ENCODE data around the gene BICRAL. TPM values are rescaled to one million over a fixed set of nuclear protein-coding genes. Genes with fewer than 3 reads are reported as not detected.

The BICRAL gene
- total RNA-seq, 1 experiment from 2014 or later: 6.9 TPM

GRCh38 chr6:42841844-42842584 is 60.2 kb downstream of the BICRAL start:
- peaks cover 5% of the 10 kb centered on the region for H3K4me1 ChIP-seq (ENCODE audit: insufficient read depth, low read length, poor library complexity, severe bottlenecking)
- POLR2A ChIA-PET (ENCODE audit: low non-redundant PET): no interaction called here
- no peaks in the 10 kb centered on the region for H3K9me3 ChIP-seq (ENCODE audit: low read depth, low read length, poor library complexity, severe bottlenecking)
- H3K4me3 ChIP-seq (ENCODE audit: low read depth, low read length, poor library complexity, severe bottlenecking): no peak overlapping the region
- intact Hi-C loops (cut with micrococcal nuclease; ENCODE audit: unreplicated experiment): no loop called here
- CTCF ChIA-PET: no interaction called here
- H3K36me3 ChIP-seq (ENCODE audit: insufficient read depth, low read length, poor library complexity, severe bottlenecking): no peaks in the 10 kb centered on the region
- BruUV-seq (replicated peaks): no TSS peak
- H3K27me3 ChIP-seq (replicated peaks; ENCODE audit: insufficient read depth, low read depth, low read length, poor library complexity): no peaks in the 10 kb centered on the region
- no peak for DNase-seq (ENCODE audit: low spot score)
- TF ChIP-seq EZH2 (IDR thresholded peaks at IDR 0.05; ENCODE audit: borderline replicate concordance, low read depth, low read length, poor library complexity, severe bottlenecking) (no peak), CTCF (conservative IDR thresholded peaks at IDR 0.05; ENCODE audit: low read depth, low read length) (no peak)
- no peak overlapping the region for H3K27ac ChIP-seq (ENCODE audit: low read depth, low read length, poor library complexity, severe bottlenecking)

GRCh38 chr6:42845327-42845694 is 63.5 kb downstream of the BICRAL start:
- H3K9me3 ChIP-seq (ENCODE audit: low read depth, low read length, poor library complexity, severe bottlenecking): no peaks in the 10 kb centered on the region
- CTCF ChIA-PET: no interaction called here
- no peak for TF ChIP-seq EZH2 (IDR thresholded peaks at IDR 0.05; ENCODE audit: borderline replicate concordance, low read depth, low read length, poor library complexity, severe bottlenecking)
- no peak for TF ChIP-seq CTCF (conservative IDR thresholded peaks at IDR 0.05; ENCODE audit: low read depth, low read length)
- BruUV-seq (replicated peaks): no TSS peak
- intact Hi-C loops (cut with micrococcal nuclease; ENCODE audit: unreplicated experiment): no loop called here
- H3K27ac ChIP-seq (ENCODE audit: low read depth, low read length, poor library complexity, severe bottlenecking): no peak overlapping the region
- no peak overlapping the region for H3K4me3 ChIP-seq (ENCODE audit: low read depth, low read length, poor library complexity, severe bottlenecking)
- H3K4me1 ChIP-seq (ENCODE audit: insufficient read depth, low read length, poor library complexity, severe bottlenecking): peaks cover 5% of the 10 kb centered on the region
- no peaks in the 10 kb centered on the region for H3K27me3 ChIP-seq (replicated peaks; ENCODE audit: insufficient read depth, low read depth, low read length, poor library complexity)
- DNase-seq (ENCODE audit: low spot score): no peak
- no peaks in the 10 kb centered on the region for H3K36me3 ChIP-seq (ENCODE audit: insufficient read depth, low read length, poor library complexity, severe bottlenecking)
- POLR2A ChIA-PET (ENCODE audit: low non-redundant PET): no interaction called here

DNA sequence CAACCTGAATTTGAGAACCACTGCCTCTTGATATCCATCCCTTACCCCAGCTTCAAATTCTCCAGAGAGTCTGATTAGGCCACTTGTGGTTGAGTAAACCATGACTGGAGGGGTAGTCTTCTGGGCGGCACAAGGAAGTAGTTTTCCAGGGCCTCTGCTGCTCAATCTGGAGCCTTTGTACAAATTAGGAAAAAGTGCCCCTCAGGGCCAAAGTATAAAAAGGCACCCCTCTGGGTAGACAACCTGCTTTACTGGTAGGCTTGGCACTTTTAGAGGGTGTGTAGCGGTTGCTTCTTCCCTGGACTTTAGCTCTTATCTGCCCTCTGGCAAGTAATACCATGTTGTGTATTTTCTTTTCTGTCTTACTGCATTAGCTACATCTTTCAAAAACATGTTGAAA is 64.7 kb downstream of the BICRAL start:
- Histone ChIP-seq H3K4me3 (ENCODE audit: low read depth, low read length, poor library complexity, severe bottlenecking) (no peak overlapping the region), H3K4me1 (ENCODE audit: insufficient read depth, low read length, poor library complexity, severe bottlenecking) (peaks cover 5% of the 10 kb centered on the region), H3K27me3 (replicated peaks; ENCODE audit: insufficient read depth, low read depth, low read length, poor library complexity) (no peaks in the 10 kb centered on the region), H3K27ac (ENCODE audit: low read depth, low read length, poor library complexity, severe bottlenecking) (no peak overlapping the region), H3K9me3 (ENCODE audit: low read depth, low read length, poor library complexity, severe bottlenecking) (no peaks in the 10 kb centered on the region), H3K36me3 (ENCODE audit: insufficient read depth, low read length, poor library complexity, severe bottlenecking) (no peaks in the 10 kb centered on the region)
- CTCF ChIA-PET: no interaction called here
- POLR2A ChIA-PET (ENCODE audit: low non-redundant PET): no interaction called here
- no peak for DNase-seq (ENCODE audit: low spot score)
- BruUV-seq (replicated peaks): no TSS peak
- TF ChIP-seq EZH2 (IDR thresholded peaks at IDR 0.05; ENCODE audit: borderline replicate concordance, low read depth, low read length, poor library complexity, severe bottlenecking) (no peak), CTCF (conservative IDR thresholded peaks at IDR 0.05; ENCODE audit: low read depth, low read length) (no peak)
- intact Hi-C loops (cut with micrococcal nuclease; ENCODE audit: unreplicated experiment): no loop called here

Measured in A673 (cell line).